ENCODE data around the gene CORO1C. TPM values are rescaled to one million over a fixed set of nuclear protein-coding genes. Genes with fewer than 3 reads are reported as not detected.

CORO1C gene
- total RNA-seq, 2 experiments from 2014 or later: 30.9 to 35.7 TPM

DNA sequence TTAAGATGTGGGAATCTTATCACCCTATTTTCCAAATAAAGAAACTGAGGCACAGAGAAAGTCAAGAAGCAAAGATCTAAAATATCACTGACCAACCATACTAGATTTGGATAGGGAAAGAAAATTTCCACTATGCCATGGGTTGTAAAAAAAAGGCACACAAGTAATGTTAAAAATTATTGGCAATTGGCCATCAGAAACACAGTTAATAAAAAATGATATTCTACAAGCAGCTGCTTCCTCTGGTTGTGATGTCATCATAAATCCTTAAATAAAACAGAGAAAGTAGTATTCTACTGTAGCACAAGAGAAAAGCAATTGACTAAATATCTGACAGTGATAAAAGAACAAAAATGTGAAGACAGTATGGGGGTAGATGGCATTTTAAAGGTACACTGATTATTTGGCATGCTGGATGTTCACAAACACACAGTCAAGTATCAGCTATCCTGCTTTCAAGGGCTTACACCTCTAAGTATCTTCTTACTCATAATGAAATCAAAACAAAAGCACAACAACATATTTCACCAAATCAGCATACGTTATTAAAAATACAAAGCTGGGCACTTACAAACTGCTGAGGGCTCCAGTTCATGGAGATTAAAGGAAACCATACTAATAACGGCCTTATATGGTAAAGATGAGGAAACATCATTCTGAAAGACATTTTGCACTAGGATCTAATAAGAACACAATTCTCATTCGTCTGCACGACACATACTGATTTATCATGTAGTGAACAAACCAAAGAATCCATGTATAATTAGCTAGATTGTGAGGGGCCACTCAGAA, 45.7 kb downstream of the CORO1C start:
- ChIA-PET CTCF (interaction anchor here (0.6 to 1.7 kb wide), 10 partner anchors 16 to 267 kb away, joined by 3 to 10 read pairs (median 4); no protein-coding TSS in a partner anchor), POLR2A (interaction anchor here (1.0 to 1.7 kb wide), 6 partner anchors 10 to 123 kb away, joined by 3 to 10 read pairs (median 4); partner anchors contain the start of genes ISCU and SELPLG)
- Mint-ChIP-seq H3K4me3 (no peak overlapping the region), H3K36me3 (ENCODE audit: low read depth) (peaks cover 5% of the 10 kb centered on the region), H3K27me3 (no peaks in the 10 kb centered on the region), H3K27ac (no peak overlapping the region), H3K9me3 (no peaks in the 10 kb centered on the region), H3K4me1 (peaks cover 44% of the 10 kb centered on the region)
- no peak for DNase-seq

DNA sequence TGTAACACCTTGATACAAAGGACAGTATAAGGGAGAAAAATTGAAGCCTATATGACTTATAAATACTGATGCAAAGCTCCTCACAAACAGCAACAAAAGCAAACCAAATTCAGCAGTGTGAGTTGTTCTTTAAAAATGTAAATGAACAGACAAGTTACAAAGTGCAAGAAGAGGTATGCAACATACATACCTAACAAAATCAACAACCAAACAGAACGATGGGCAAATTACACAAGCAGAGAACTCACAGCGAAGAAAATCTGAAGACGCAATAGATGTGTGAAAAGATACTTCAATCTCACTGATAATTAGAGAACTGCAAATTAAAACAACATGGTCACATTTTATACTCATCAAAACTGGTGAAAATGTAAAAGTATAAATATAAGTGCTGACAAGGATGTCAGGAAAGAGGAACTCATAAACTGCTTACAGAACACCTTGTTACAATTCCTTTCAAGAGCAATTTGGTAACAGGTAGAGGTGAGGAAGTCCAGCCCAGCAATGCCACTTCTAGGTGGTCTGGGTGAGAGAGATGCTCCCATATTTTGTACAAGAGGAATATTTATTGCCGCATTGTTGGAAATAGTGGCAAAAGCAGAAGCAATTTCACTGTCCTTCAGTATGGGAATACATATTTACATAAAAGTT, 47.3 kb downstream of the CORO1C start:
- H3K4me3 Mint-ChIP-seq: no peak overlapping the region
- ChIA-PET CTCF (interaction anchor here (0.9 kb wide), 1 partner anchor 119 kb away, joined by 3 read pairs; no protein-coding TSS in a partner anchor), POLR2A (interaction anchor here (1.1 kb wide), 1 partner anchor 66 kb away, joined by 3 read pairs; no protein-coding TSS in a partner anchor)
- no peaks in the 10 kb centered on the region for H3K27me3 Mint-ChIP-seq
- H3K4me1 Mint-ChIP-seq: peaks cover 29% of the 10 kb centered on the region
- H3K9me3 Mint-ChIP-seq: no peaks in the 10 kb centered on the region
- peaks cover 5% of the 10 kb centered on the region for H3K36me3 Mint-ChIP-seq (ENCODE audit: low read depth)
- H3K27ac Mint-ChIP-seq: no peak overlapping the region
- no peak for DNase-seq

- Mint-ChIP-seq H3K36me3 (ENCODE audit: low read depth) (peaks cover 14% of the 10 kb centered on the region), H3K9me3 (no peaks in the 10 kb centered on the region), H3K4me1 (peaks cover 31% of the 10 kb centered on the region), H3K4me3 (no peak overlapping the region), H3K27ac (no peak overlapping the region), H3K27me3 (no peaks in the 10 kb centered on the region)
- ChIA-PET CTCF (no interaction called here), POLR2A (no interaction called here)
- no peak for DNase-seq
These were observed 50.0 kb downstream of the CORO1C start for GRCh38 chr12:108681317-108681716.

GRCh38 chr12:108679106-108679681, 52.1 kb downstream of the CORO1C start:
- ChIA-PET CTCF (interaction anchor here (0.5 to 1.5 kb wide), 4 partner anchors 12 to 62 kb away, joined by 3 to 5 read pairs (median 4); no protein-coding TSS in a partner anchor), POLR2A (interaction anchor here (0.8 to 1.5 kb wide), 2 partner anchors 14 to 289 kb away, joined by 3 read pairs; no protein-coding TSS in a partner anchor)
- H3K4me3 Mint-ChIP-seq: no peak overlapping the region
- H3K4me1 Mint-ChIP-seq: peaks cover 17% of the 10 kb centered on the region
- H3K27me3 Mint-ChIP-seq: no peaks in the 10 kb centered on the region
- no peaks in the 10 kb centered on the region for H3K9me3 Mint-ChIP-seq
- no peak for DNase-seq
- H3K27ac Mint-ChIP-seq: no peak overlapping the region
- H3K36me3 Mint-ChIP-seq (ENCODE audit: low read depth): peaks cover 17% of the 10 kb centered on the region

GRCh38 chr12:108678104-108678730, 53.1 kb downstream of the CORO1C start:
- H3K27ac Mint-ChIP-seq: no peak overlapping the region
- no peak for DNase-seq
- no peaks in the 10 kb centered on the region for H3K27me3 Mint-ChIP-seq
- no peaks in the 10 kb centered on the region for H3K9me3 Mint-ChIP-seq
- ChIA-PET CTCF (interaction anchor here (0.7 to 1.5 kb wide), 3 partner anchors 13 to 16 kb away, joined by 4 to 5 read pairs (median 5); no protein-coding TSS in a partner anchor), POLR2A (no interaction called here)
- peaks cover 13% of the 10 kb centered on the region for H3K4me1 Mint-ChIP-seq
- H3K36me3 Mint-ChIP-seq (ENCODE audit: low read depth): peaks cover 17% of the 10 kb centered on the region
- no peak overlapping the region for H3K4me3 Mint-ChIP-seq

GRCh38 chr12:108677381-108677780, 53.9 kb downstream of the CORO1C start:
- H3K9me3 Mint-ChIP-seq: no peaks in the 10 kb centered on the region

GRCh38 chr12:108676707-108677106, 54.6 kb downstream of the CORO1C start:
- no peak for DNase-seq
- H3K4me1 Mint-ChIP-seq: peaks cover 13% of the 10 kb centered on the region
- peaks cover 17% of the 10 kb centered on the region for H3K36me3 Mint-ChIP-seq (ENCODE audit: low read depth)
- ChIA-PET POLR2A (no interaction called here), CTCF (no interaction called here)
- no peaks in the 10 kb centered on the region for H3K27me3 Mint-ChIP-seq
- no peaks in the 10 kb centered on the region for H3K9me3 Mint-ChIP-seq
- no peak overlapping the region for H3K4me3 Mint-ChIP-seq
- no peak overlapping the region for H3K27ac Mint-ChIP-seq

More at GRCh38 chr12:108677381-108677780, 53.9 kb downstream of the CORO1C start:
- CTCF ChIA-PET: no interaction called here
- no peak overlapping the region for H3K27ac Mint-ChIP-seq
- H3K36me3 Mint-ChIP-seq (ENCODE audit: low read depth): peaks cover 17% of the 10 kb centered on the region
- no peaks in the 10 kb centered on the region for H3K27me3 Mint-ChIP-seq
- H3K4me3 Mint-ChIP-seq: no peak overlapping the region
- POLR2A ChIA-PET: no interaction called here
- DNase-seq: no peak
- H3K4me1 Mint-ChIP-seq: peaks cover 13% of the 10 kb centered on the region

DNA sequence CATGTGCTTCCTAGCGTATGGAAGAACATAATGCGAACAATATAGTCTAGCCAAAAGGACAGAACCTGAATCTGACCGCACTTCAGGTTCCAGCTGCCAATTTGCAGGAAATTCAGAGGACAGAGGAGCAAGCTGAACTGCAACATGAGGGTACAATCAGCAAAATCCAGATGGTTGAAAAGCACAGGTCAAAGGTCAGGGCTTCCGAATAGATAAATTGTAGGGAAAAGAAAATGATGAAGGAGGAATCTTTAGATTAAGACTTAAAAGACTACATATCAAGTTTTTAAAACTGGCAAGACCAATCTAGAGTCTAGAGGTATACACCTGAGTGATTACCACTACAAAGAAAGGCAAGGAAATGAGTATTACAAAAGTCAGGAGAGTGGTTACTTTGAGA, 55.5 kb downstream of the CORO1C start:
- Mint-ChIP-seq H3K4me3 (no peak overlapping the region), H3K9me3 (no peaks in the 10 kb centered on the region), H3K27ac (no peak overlapping the region), H3K36me3 (ENCODE audit: low read depth) (peaks cover 12% of the 10 kb centered on the region), H3K4me1 (peaks cover 7% of the 10 kb centered on the region), H3K27me3 (no peaks in the 10 kb centered on the region)
- POLR2A ChIA-PET: no interaction called here
- CTCF ChIA-PET: no interaction called here
- no peak for DNase-seq

- Mint-ChIP-seq H3K36me3 (ENCODE audit: low read depth) (peaks cover 4% of the 10 kb centered on the region), H3K27ac (no peak overlapping the region)
- CTCF ChIA-PET: interaction anchor here (0.9 to 1.0 kb wide), 2 partner anchors 131 to 279 kb away, joined by 3 read pairs; no protein-coding TSS in a partner anchor
These were observed 59.3 kb downstream of the CORO1C start for GRCh38 chr12:108672054-108672453.

DNA sequence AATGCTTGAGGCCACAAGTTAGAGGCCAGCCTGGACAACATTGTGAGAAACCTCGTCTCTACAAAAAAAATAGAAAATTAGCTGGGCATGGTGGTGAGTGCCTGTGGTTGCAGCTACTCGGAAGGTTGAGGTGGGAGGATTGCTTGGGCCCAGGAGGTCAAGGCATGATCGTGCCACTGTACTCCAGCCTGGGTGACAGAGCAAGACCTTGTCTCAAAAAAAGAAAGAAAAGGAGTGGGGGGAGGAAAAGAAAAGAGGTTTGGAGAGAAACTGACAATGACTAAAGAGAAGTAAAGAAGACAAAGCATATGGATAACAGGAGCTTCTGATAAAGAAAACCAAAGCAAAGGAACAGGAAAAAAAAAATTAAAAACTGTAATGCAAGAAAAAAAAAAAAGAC, 60.2 kb downstream of the CORO1C start:
- POLR2A ChIA-PET: no interaction called here
- H3K9me3 Mint-ChIP-seq: no peaks in the 10 kb centered on the region
- H3K36me3 Mint-ChIP-seq (ENCODE audit: low read depth): peaks cover 3% of the 10 kb centered on the region

More at GRCh38 chr12:108672054-108672453, 59.3 kb downstream of the CORO1C start:
- POLR2A ChIA-PET: no interaction called here
- Mint-ChIP-seq H3K4me3 (no peak overlapping the region), H3K9me3 (no peaks in the 10 kb centered on the region), H3K4me1 (no peaks in the 10 kb centered on the region), H3K27me3 (no peaks in the 10 kb centered on the region)
- DNase-seq: no peak

GRCh38 chr12:108670066-108670631, 61.2 kb downstream of the CORO1C start:
- Mint-ChIP-seq H3K4me1 (no peaks in the 10 kb centered on the region), H3K4me3 (no peak overlapping the region), H3K36me3 (ENCODE audit: low read depth) (no peaks in the 10 kb centered on the region), H3K9me3 (no peaks in the 10 kb centered on the region), H3K27me3 (no peaks in the 10 kb centered on the region), H3K27ac (no peak overlapping the region)
- no peak for DNase-seq
- POLR2A ChIA-PET: no interaction called here
- CTCF ChIA-PET: interaction anchor here (11.6 kb wide), 1 partner anchor 135 kb away, joined by 167 read pairs; no protein-coding TSS in a partner anchor

More for the DNA sequence above, 60.2 kb downstream of the CORO1C start:
- no peak for DNase-seq
- Mint-ChIP-seq H3K27ac (no peak overlapping the region), H3K4me1 (no peaks in the 10 kb centered on the region), H3K4me3 (no peak overlapping the region), H3K27me3 (no peaks in the 10 kb centered on the region)
- CTCF ChIA-PET: interaction anchor here (0.7 to 11.6 kb wide), 2 partner anchors 20 to 134 kb away, joined by 4 to 167 read pairs; no protein-coding TSS in a partner anchor

DNA sequence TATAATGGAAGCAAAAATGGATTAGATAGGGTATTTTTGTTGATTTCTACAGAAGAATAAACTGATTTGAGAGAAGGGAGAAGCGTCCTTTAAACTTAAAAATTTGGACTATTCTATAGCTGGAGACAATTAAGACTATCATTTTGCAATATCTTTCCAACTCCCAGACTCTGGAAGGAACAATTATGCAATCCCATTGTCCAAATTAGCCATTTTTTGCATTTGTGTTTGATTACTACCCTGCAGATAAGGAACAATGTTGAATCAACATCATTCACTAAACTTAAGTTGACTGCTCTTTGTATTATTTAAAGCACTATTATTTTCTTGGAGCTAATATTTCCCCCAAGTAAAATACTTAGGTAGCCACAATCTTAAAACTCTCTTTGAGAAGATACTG, 62.8 kb downstream of the CORO1C start:
- Mint-ChIP-seq H3K4me1 (peaks cover 13% of the 10 kb centered on the region), H3K9me3 (no peaks in the 10 kb centered on the region)
- POLR2A ChIA-PET: no interaction called here

More for the DNA sequence above, 62.8 kb downstream of the CORO1C start:
- H3K27ac Mint-ChIP-seq: no peak overlapping the region
- CTCF ChIA-PET: interaction anchor here (1.5 to 11.6 kb wide), 2 partner anchors 126 to 137 kb away, joined by 3 to 167 read pairs; no protein-coding TSS in a partner anchor
- H3K4me3 Mint-ChIP-seq: no peak overlapping the region
- no peak for DNase-seq
- no peaks in the 10 kb centered on the region for H3K27me3 Mint-ChIP-seq
- H3K36me3 Mint-ChIP-seq (ENCODE audit: low read depth): no peaks in the 10 kb centered on the region

Data from activated CD4-positive, alpha-beta memory T cell treated with anti-CD3 and anti-CD28 coated beads, Interleukin-2, amount 10 ng/mL, durations not matched to agents 7 days and 5 days (primary cell).